T-helper 17 cell (primary cell): ENCODE data around the gene WDR72. TPM values are rescaled to one million over a fixed set of nuclear protein-coding genes. Genes with fewer than 3 reads are reported as not detected.
"Not testable (repeated sequence)": the region's sequence is repeated elsewhere in the genome, so short reads cannot be mapped to it uniquely, and the experiment has no call there.

ENCODE experiments used
- ATAC-seq: fragments of 150-1000 bp; cut with Tn5 transposase; 2 replicates; pipeline ENCODE4 v1.10.0; 2021; ENCODE audit warnings: mild to moderate bottlenecking, moderate library complexity
- DNase-seq, 3 donors: peaks; one replicate each; pipeline versions ENCODE4 v3.0.0 to v3.0.0-alpha.2; 2020 to 2021
- H3K9me3 ChIP-seq: one replicate; pipeline ENCODE4 v1.7.0; 2013; ENCODE audit warnings: low read length, mild to moderate bottlenecking; ENCODE audit not compliant: control insufficient read depth, poor library complexity, severe bottlenecking
- H3K27ac Mint-ChIP-seq: one replicate; pipeline ENCODE4 v1.8.0; 2022; ENCODE audit warnings: mild to moderate bottlenecking, moderate library complexity, mixed read lengths
- H3K27me3 Mint-ChIP-seq: one replicate; pipeline ENCODE4 v1.8.0; 2022; ENCODE audit warnings: mixed read lengths
- H3K36me3 Mint-ChIP-seq: one replicate; pipeline ENCODE4 v1.8.0; 2022; ENCODE audit warnings: low read depth, mixed read lengths
- H3K4me1 Mint-ChIP-seq: one replicate; pipeline ENCODE4 v1.8.0; 2022; ENCODE audit warnings: mild to moderate bottlenecking, mixed read lengths
- H3K4me3 Mint-ChIP-seq: one replicate; pipeline ENCODE4 v1.8.0; 2022; ENCODE audit warnings: mild to moderate bottlenecking, moderate library complexity, mixed read lengths
- total RNA-seq, 4 donors: library from RNA in 2 of 4; stranded (reverse) in 2 of 4; gene quantifications; one replicate each; pipeline ENCODE4 v1.2.3 and lab custom pipeline; 2022 to 2026

Gene WDR72
- total RNA-seq, 2 donors from 2014 or later = not detected

DNA sequence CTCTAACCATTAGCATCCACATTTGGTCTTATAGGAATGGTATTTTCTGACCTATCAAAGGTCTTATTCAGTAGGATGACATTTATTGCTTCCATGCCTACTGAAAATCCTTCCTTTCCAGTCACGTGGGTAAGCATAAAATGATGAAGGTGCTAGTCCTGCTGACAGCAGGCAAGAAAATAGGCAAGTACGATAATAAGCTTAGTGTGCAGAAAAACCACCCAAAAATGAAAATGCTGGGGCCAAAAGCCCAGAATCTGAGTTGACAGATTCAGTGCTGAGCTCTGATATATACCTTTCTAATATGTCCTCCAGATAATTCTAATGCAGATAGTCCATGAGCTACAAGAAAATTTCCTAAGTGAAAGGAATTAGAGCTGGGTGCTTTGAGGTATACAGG, 194.8 kb downstream of the WDR72 start:
- no peaks in the 10 kb centered on the region for H3K36me3 Mint-ChIP-seq

GRCh38 chr15:53563627-53564026, 195.8 kb downstream of the WDR72 start:
- peaks cover 7% of the 10 kb centered on the region for H3K27me3 Mint-ChIP-seq
- ATAC-seq (no peak), DNase-seq (no peak)
- no peaks in the 10 kb centered on the region for H3K4me1 Mint-ChIP-seq
- H3K36me3 Mint-ChIP-seq = no peaks in the 10 kb centered on the region
- H3K4me3 Mint-ChIP-seq = no peak overlapping the region
- H3K9me3 ChIP-seq = no peaks in the 10 kb centered on the region
- H3K27ac Mint-ChIP-seq = no peak overlapping the region

More for the DNA sequence above, 194.8 kb downstream of the WDR72 start:
- Mint-ChIP-seq H3K27me3 (peaks cover 1% of the 10 kb centered on the region), H3K4me1 (no peaks in the 10 kb centered on the region), H3K27ac (no peak overlapping the region), H3K4me3 (no peak overlapping the region)
- no peak for DNase-seq
- no peak for ATAC-seq
- H3K9me3 ChIP-seq = no peaks in the 10 kb centered on the region

GRCh38 chr15:53559364-53560277, 199.8 kb downstream of the WDR72 start:
- Mint-ChIP-seq H3K4me1 (no peaks in the 10 kb centered on the region), H3K4me3 (no peak overlapping the region)

DNA sequence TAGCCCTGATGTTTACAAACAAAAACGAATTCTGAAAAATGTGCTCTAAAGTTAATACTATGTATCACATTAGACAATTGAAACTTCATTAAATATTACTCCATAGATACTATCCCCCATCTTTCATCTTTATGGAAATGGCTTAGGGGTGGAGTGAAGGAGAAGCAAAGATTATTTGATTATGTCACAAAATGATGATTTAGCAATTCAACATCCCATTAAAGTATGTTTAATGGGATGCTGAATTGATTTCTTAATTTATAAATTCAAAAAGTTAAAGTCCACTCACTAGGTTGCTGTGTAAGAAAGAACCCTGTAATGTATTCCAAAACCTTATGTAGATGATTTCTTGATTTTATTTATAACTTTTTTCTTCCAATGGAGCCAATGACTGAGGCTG, 201.1 kb downstream of the WDR72 start:
- no peak for DNase-seq
- no peak overlapping the region for H3K4me3 Mint-ChIP-seq
- H3K4me1 Mint-ChIP-seq = no peaks in the 10 kb centered on the region
- no peak for ATAC-seq
- H3K27ac Mint-ChIP-seq = no peak overlapping the region
- H3K9me3 ChIP-seq = no peaks in the 10 kb centered on the region
- H3K36me3 Mint-ChIP-seq = no peaks in the 10 kb centered on the region
- peaks cover 13% of the 10 kb centered on the region for H3K27me3 Mint-ChIP-seq

More at GRCh38 chr15:53559364-53560277, 199.8 kb downstream of the WDR72 start:
- Mint-ChIP-seq H3K36me3 (no peaks in the 10 kb centered on the region), H3K27me3 (peaks cover 12% of the 10 kb centered on the region), H3K27ac (no peak overlapping the region)
- ATAC-seq (no peak), DNase-seq (no peak)
- H3K9me3 ChIP-seq = no peaks in the 10 kb centered on the region

DNA sequence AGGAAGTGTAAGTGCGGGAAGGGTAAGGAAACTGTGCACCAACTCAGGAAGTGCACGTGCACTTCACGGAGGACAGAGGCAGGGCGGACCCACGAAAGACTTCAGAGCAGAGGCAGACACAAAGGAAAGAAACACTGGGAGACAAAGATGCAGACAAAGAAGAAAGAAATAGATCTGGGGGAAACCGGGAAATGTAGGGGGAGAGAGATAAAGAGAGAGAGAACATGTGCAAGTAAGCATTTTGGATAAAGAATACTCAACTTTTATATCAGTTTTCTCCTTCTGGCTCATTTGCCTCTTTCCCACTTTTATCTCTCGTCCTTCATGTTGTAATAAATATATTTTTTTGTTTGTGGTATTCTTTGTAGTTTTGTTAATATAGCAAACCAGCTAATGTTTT, 204.2 kb downstream of the WDR72 start:
- no peaks in the 10 kb centered on the region for H3K36me3 Mint-ChIP-seq
- no peak for ATAC-seq
- H3K27ac Mint-ChIP-seq = no peak overlapping the region
- H3K9me3 ChIP-seq = no peaks in the 10 kb centered on the region
- no peaks in the 10 kb centered on the region for H3K4me1 Mint-ChIP-seq
- DNase-seq = no peak
- no peak overlapping the region for H3K4me3 Mint-ChIP-seq
- H3K27me3 Mint-ChIP-seq = peaks cover 13% of the 10 kb centered on the region

GRCh38 chr15:53549697-53550305, 209.7 kb downstream of the WDR72 start:
- Mint-ChIP-seq H3K4me3 (no peak overlapping the region), H3K27me3 (peaks cover 2% of the 10 kb centered on the region), H3K36me3 (no peaks in the 10 kb centered on the region)

GRCh38 chr15:53548236-53548635, 211.2 kb downstream of the WDR72 start:
- Mint-ChIP-seq H3K4me3 (no peak overlapping the region), H3K27me3 (no peaks in the 10 kb centered on the region), H3K4me1 (peaks cover 2% of the 10 kb centered on the region), H3K36me3 (no peaks in the 10 kb centered on the region), H3K27ac (no peak overlapping the region)
- ATAC-seq = no peak
- no peaks in the 10 kb centered on the region for H3K9me3 ChIP-seq
- DNase-seq = no peak

More at GRCh38 chr15:53549697-53550305, 209.7 kb downstream of the WDR72 start:
- Mint-ChIP-seq H3K27ac (no peak overlapping the region), H3K4me1 (peaks cover 2% of the 10 kb centered on the region)
- no peaks in the 10 kb centered on the region for H3K9me3 ChIP-seq
- DNase-seq (no peak), ATAC-seq (no peak)

DNA sequence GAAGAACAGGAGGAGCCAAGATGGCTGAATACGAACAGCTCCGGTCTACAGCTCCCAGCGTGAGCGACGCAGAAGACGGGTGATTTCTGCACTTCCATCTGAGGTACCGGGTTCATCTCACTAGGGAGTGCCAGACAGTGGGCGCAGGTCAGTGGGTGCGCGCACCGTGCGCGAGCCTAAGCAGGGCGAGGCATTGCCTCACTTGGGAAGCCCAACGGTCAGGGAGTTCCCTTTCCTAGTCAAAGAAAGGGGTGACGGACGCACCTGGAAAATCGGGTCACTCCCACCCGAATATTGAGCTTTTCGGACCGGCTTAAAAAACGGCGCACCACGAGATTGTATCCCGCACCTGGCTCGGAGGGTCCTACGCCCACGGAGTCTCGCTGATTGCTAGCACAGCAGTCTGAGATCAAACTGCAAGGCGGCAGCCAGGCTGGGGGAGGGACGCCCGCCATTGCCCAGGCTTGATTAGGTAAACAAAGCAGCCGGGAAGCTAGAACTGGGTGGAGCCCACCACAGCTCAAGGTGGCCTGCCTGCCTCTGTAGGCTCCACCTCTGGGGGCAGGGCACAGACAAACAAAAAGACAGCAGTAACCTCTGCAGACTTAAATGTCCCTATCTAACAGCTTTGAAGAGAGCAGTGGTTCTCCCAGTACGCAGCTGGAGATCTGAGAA, 218.7 kb downstream of the WDR72 start:
- not testable (repeated sequence) for H3K36me3 Mint-ChIP-seq, DNase-seq, ATAC-seq, H3K4me1 Mint-ChIP-seq, H3K9me3 ChIP-seq, H3K4me3 Mint-ChIP-seq, H3K27me3 Mint-ChIP-seq, H3K27ac Mint-ChIP-seq

GRCh38 chr15:53539878-53540277, 219.6 kb downstream of the WDR72 start:
- no peaks in the 10 kb centered on the region for H3K4me1 Mint-ChIP-seq

GRCh38 chr15:53536479-53537120, 222.9 kb downstream of the WDR72 start:
- no peaks in the 10 kb centered on the region for H3K36me3 Mint-ChIP-seq
- DNase-seq = no peak
- H3K27me3 Mint-ChIP-seq = no peaks in the 10 kb centered on the region
- no peak overlapping the region for H3K4me3 Mint-ChIP-seq
- H3K27ac Mint-ChIP-seq = no peak overlapping the region
- H3K9me3 ChIP-seq = no peaks in the 10 kb centered on the region
- no peak for ATAC-seq
- no peaks in the 10 kb centered on the region for H3K4me1 Mint-ChIP-seq

More at GRCh38 chr15:53539878-53540277, 219.6 kb downstream of the WDR72 start:
- DNase-seq = no peak
- no peaks in the 10 kb centered on the region for H3K9me3 ChIP-seq
- no peaks in the 10 kb centered on the region for H3K36me3 Mint-ChIP-seq
- no peak overlapping the region for H3K4me3 Mint-ChIP-seq
- H3K27me3 Mint-ChIP-seq = no peaks in the 10 kb centered on the region
- H3K27ac Mint-ChIP-seq = no peak overlapping the region
- no peak for ATAC-seq

GRCh38 chr15:53535886-53536285, 223.6 kb downstream of the WDR72 start:
- H3K27me3 Mint-ChIP-seq = no peaks in the 10 kb centered on the region
- H3K9me3 ChIP-seq = no peaks in the 10 kb centered on the region
- H3K36me3 Mint-ChIP-seq = no peaks in the 10 kb centered on the region
- H3K4me1 Mint-ChIP-seq = no peaks in the 10 kb centered on the region
- no peak overlapping the region for H3K4me3 Mint-ChIP-seq
- no peak for ATAC-seq
- DNase-seq = no peak
- H3K27ac Mint-ChIP-seq = no peak overlapping the region

- DNase-seq (no peak), ATAC-seq (no peak)
- Mint-ChIP-seq H3K27ac (no peak overlapping the region), H3K4me3 (no peak overlapping the region), H3K4me1 (no peaks in the 10 kb centered on the region), H3K36me3 (no peaks in the 10 kb centered on the region), H3K27me3 (no peaks in the 10 kb centered on the region)
- H3K9me3 ChIP-seq = no peaks in the 10 kb centered on the region
Observed at GRCh38 chr15:53534105-53534839, 225.2 kb downstream of the WDR72 start.
